NCI-H345 treated with DMSO at 0.1 percent for 48 hours (cell line): Measurements from ENCODE around the gene PLCB1.
A peak's percentile ranks its signal among the peaks of the same experiment; 100 is the strongest.

Experiments
- DNase-seq: peaks from one replicate; lab custom pipeline; 2025; ENCODE audit not compliant: unreplicated experiment; lab: John Stamatoyannopoulos, UW

Gene PLCB1

GRCh38 chr20:8394308-8394945 is 262.4 kb downstream of the PLCB1 start:
- no peak for DNase-seq

- DNase-seq = no peak
These were observed 263.9 kb downstream of the PLCB1 start for GRCh38 chr20:8395956-8396355.

GRCh38 chr20:8398263-8399051 is 266.4 kb downstream of the PLCB1 start:
- DNase-seq = no peak

GRCh38 chr20:8399947-8400346 is 267.9 kb downstream of the PLCB1 start:
- no peak for DNase-seq

- DNase-seq = no peak
These were observed 268.4 kb downstream of the PLCB1 start for GRCh38 chr20:8400486-8400885.

GRCh38 chr20:8401556-8401955 is 269.5 kb downstream of the PLCB1 start:
- DNase-seq = no peak

GRCh38 chr20:8402798-8403197 is 270.7 kb downstream of the PLCB1 start:
- no peak for DNase-seq

GRCh38 chr20:8404912-8405635 is 273.0 kb downstream of the PLCB1 start:
- DNase-seq = no peak

- DNase-seq = no peak
These were observed 274.3 kb downstream of the PLCB1 start for GRCh38 chr20:8406391-8406790.

GRCh38 chr20:8408587-8409307 is 276.7 kb downstream of the PLCB1 start:
- DNase-seq = no peak

GRCh38 chr20:8413691-8414090 is 281.6 kb downstream of the PLCB1 start:
- DNase-seq = no peak

GRCh38 chr20:8414586-8415274 is 282.7 kb downstream of the PLCB1 start:
- DNase-seq = peak; percentile 96

- DNase-seq = no peak
These were observed 289.9 kb downstream of the PLCB1 start for GRCh38 chr20:8421981-8422380.

- no peak for DNase-seq
These were observed 291.4 kb downstream of the PLCB1 start for GRCh38 chr20:8423482-8423881.

GRCh38 chr20:8424010-8424409 is 291.9 kb downstream of the PLCB1 start:
- DNase-seq = no peak

- DNase-seq = no peak
These were observed 292.9 kb downstream of the PLCB1 start for GRCh38 chr20:8425016-8425415.

- no peak for DNase-seq
These were observed 293.7 kb downstream of the PLCB1 start for GRCh38 chr20:8425802-8426201.

GRCh38 chr20:8427419-8428040 is 295.5 kb downstream of the PLCB1 start:
- no peak for DNase-seq

- DNase-seq = no peak
These were observed 296.9 kb downstream of the PLCB1 start for GRCh38 chr20:8428988-8429387.
